Small intestine (tissue), 7 donors: ENCODE results near the gene GNPTAB. TPM values are rescaled to one million over a fixed set of nuclear protein-coding genes. Genes with fewer than 3 reads are reported as not detected.

ENCODE experiments used
- DNase-seq, 2 donors: peaks; one replicate each; pipeline versions ENCODE4 v3.0.0 to v3.0.0-alpha.2; 2013
- FAIRE-seq: peaks from 2 replicates; lab custom pipeline; 2012; peaks lifted over from hg19 to GRCh38; lab: Jason Lieb, UNC
- H3K27ac ChIP-seq, 3 donors: one replicate each; pipeline ENCODE4 v1.5.1; 2013; ENCODE audit warnings: low read length in 2 of 3, mild to moderate bottlenecking in 2 of 3, control low read depth in 1 of 3, inconsistent platforms in 1 of 3, low read depth in 1 of 3, moderate library complexity in 1 of 3
- H3K27me3 ChIP-seq, 3 donors: one replicate each; pipeline ENCODE4 v1.6.1; 2013; ENCODE audit warnings: low read length in 3 of 3, inconsistent platforms in 1 of 3; ENCODE audit not compliant: control insufficient read depth in 3 of 3, insufficient read depth in 3 of 3
- H3K36me3 ChIP-seq, 3 donors: one replicate each; pipeline ENCODE4 v1.6.1; 2013; ENCODE audit warnings: low read length in 3 of 3, inconsistent platforms in 1 of 3, low read depth in 1 of 3, mild to moderate bottlenecking in 1 of 3, moderate library complexity in 1 of 3; ENCODE audit not compliant: control insufficient read depth in 3 of 3, insufficient read depth in 2 of 3
- H3K4me1 ChIP-seq, 3 donors: one replicate each; pipeline ENCODE4 v1.6.1; 2013; ENCODE audit warnings: low read length in 2 of 3, inconsistent platforms in 1 of 3, low read depth in 1 of 3, mild to moderate bottlenecking in 1 of 3, moderate library complexity in 1 of 3; ENCODE audit not compliant: control insufficient read depth in 3 of 3, insufficient read depth in 2 of 3
- H3K4me3 ChIP-seq, 3 donors: one replicate each; pipeline ENCODE4 v1.5.1; 2013; ENCODE audit warnings: low read length in 3 of 3, control low read depth in 1 of 3, inconsistent platforms in 1 of 3, low read depth in 1 of 3, mild to moderate bottlenecking in 1 of 3, moderate library complexity in 1 of 3
- H3K9me3 ChIP-seq, 2 donors: one replicate each; pipeline ENCODE4 v1.6.1; 2013; ENCODE audit warnings: low read depth in 1 of 2, low read length in 1 of 2; ENCODE audit not compliant: control insufficient read depth in 2 of 2, insufficient read depth in 1 of 2
- WGBS, 3 donors: extraction: QIAGEN DNeasy Blood & Tissue Kit; methylation state at CpG; one replicate each; pipeline ENCODE4 v1.1.7; 2013; 5-methylcytosine and 5-hydroxymethylcytosine counted together
- polyA plus RNA-seq, 4 donors: library from polyadenylated mRNA; stranded (reverse) in 3 of 4; unstranded in 1 of 4; fragments of 200-250 nt in 3 of 4; fragments of 120-200 nt in 1 of 4; gene quantifications; one replicate each; pipeline versions ENCODE4 v1.2.1 to v1.2.3, GENCODE V29; 2013
- donor health status: healthy with polysubstance abuse.
- donor health status: control.
- donor health status: control.
- donor health status: Bipolar disorder and iron deficiency.
- donor health status: healthy.

The GNPTAB gene
- polyA plus RNA-seq, 4 donors: 6.8 to 37.0 (median 12.6) TPM

- no peak for FAIRE-seq
- Histone ChIP-seq H3K27ac (no peak overlapping the region), H3K9me3 (no peaks in the 10 kb centered on the region), H3K4me3 (no peak overlapping the region), H3K4me1 (no peaks in the 10 kb centered on the region), H3K36me3 (peaks cover 2 to 25% (median 8%) of the 10 kb centered on the region in 3 donors), H3K27me3 (no peaks in the 10 kb centered on the region)
- no peak for DNase-seq
- 69 to 81% (median 76%) methylated on average over 5 of the region's 5 CpGs for WGBS, 3 donors
Measured at GRCh38 chr12:101769865-101770264, 60.9 kb downstream of the GNPTAB start.

GRCh38 chr12:101768781-101769180 is 62.0 kb downstream of the GNPTAB start:
- H3K27ac ChIP-seq: no peak overlapping the region
- no peaks in the 10 kb centered on the region for H3K9me3 ChIP-seq
- H3K27me3 ChIP-seq: no peaks in the 10 kb centered on the region
- peaks cover 2 to 25% (median 11%) of the 10 kb centered on the region in 3 donors for H3K36me3 ChIP-seq
- FAIRE-seq (no peak), DNase-seq (no peak)
- no peak overlapping the region for H3K4me3 ChIP-seq
- no peaks in the 10 kb centered on the region for H3K4me1 ChIP-seq
- WGBS, 3 donors: 26 to 65% (median 54%) methylated on average over 2 of the region's 2 CpGs

GRCh38 chr12:101767537-101767936 is 63.2 kb downstream of the GNPTAB start:
- FAIRE-seq (no peak), DNase-seq (peak in 1 of 2 donors; percentile 11)
- no peaks in the 10 kb centered on the region for H3K9me3 ChIP-seq
- no peak overlapping the region for H3K27ac ChIP-seq
- no peak overlapping the region for H3K4me3 ChIP-seq
- 64 to 89% (median 80%) methylated on average over 1 of the region's 1 CpG for WGBS, 3 donors
- H3K4me1 ChIP-seq: no peaks in the 10 kb centered on the region
- peaks cover 2 to 21% (median 11%) of the 10 kb centered on the region in 3 donors for H3K36me3 ChIP-seq
- H3K27me3 ChIP-seq: no peaks in the 10 kb centered on the region

- H3K27me3 ChIP-seq: no peaks in the 10 kb centered on the region
- H3K9me3 ChIP-seq: no peaks in the 10 kb centered on the region
- DNase-seq (no peak), FAIRE-seq (no peak)
- H3K4me1 ChIP-seq: no peaks in the 10 kb centered on the region
- no peak overlapping the region for H3K4me3 ChIP-seq
- no peak overlapping the region for H3K27ac ChIP-seq
- WGBS, 3 donors: 70 to 87% (median 84%) methylated on average over 5 of the region's 5 CpGs
- H3K36me3 ChIP-seq: peaks cover 4 to 18% (median 7%) of the 10 kb centered on the region in 3 donors
Measured at GRCh38 chr12:101764051-101764792, 66.5 kb downstream of the GNPTAB start.

GRCh38 chr12:101763246-101763931 is 67.4 kb downstream of the GNPTAB start:
- no peak overlapping the region for H3K27ac ChIP-seq
- peaks cover 4 to 20% (median 6%) of the 10 kb centered on the region in 3 donors for H3K36me3 ChIP-seq
- no peaks in the 10 kb centered on the region for H3K27me3 ChIP-seq
- H3K4me1 ChIP-seq: no peaks in the 10 kb centered on the region
- FAIRE-seq (no peak), DNase-seq (no peak)
- H3K4me3 ChIP-seq: no peak overlapping the region
- WGBS, 3 donors: 71 to 87% (median 77%) methylated on average over 6 of the region's 6 CpGs
- H3K9me3 ChIP-seq: no peaks in the 10 kb centered on the region

- FAIRE-seq (no peak), DNase-seq (no peak)
- peaks cover 6 to 23% (median 6%) of the 10 kb centered on the region in 3 donors for H3K36me3 ChIP-seq
- no peaks in the 10 kb centered on the region for H3K27me3 ChIP-seq
- no peaks in the 10 kb centered on the region for H3K4me1 ChIP-seq
- no peak overlapping the region for H3K4me3 ChIP-seq
- no peak overlapping the region for H3K27ac ChIP-seq
- WGBS, 3 donors: 91 to 92% (median 92%) methylated on average over 4 of the region's 4 CpGs
- no peaks in the 10 kb centered on the region for H3K9me3 ChIP-seq
Measured at GRCh38 chr12:101761781-101762180, 69.0 kb downstream of the GNPTAB start.

GRCh38 chr12:101761350-101761749 is 69.4 kb downstream of the GNPTAB start:
- no peak overlapping the region for H3K27ac ChIP-seq
- no peaks in the 10 kb centered on the region for H3K9me3 ChIP-seq
- 65 to 78% (median 65%) methylated on average over 5 of the region's 5 CpGs for WGBS, 3 donors
- no peaks in the 10 kb centered on the region for H3K4me1 ChIP-seq
- DNase-seq (no peak), FAIRE-seq (no peak)
- peak overlapping the region in 1 of 3 donors; percentile 1 for H3K4me3 ChIP-seq
- no peaks in the 10 kb centered on the region for H3K27me3 ChIP-seq
- H3K36me3 ChIP-seq: peaks cover 6 to 24% (median 6%) of the 10 kb centered on the region in 3 donors

GRCh38 chr12:101759396-101760047 is 71.2 kb downstream of the GNPTAB start:
- FAIRE-seq: no peak

More at GRCh38 chr12:101759396-101760047, 71.2 kb downstream of the GNPTAB start:
- 56 to 64% (median 61%) methylated on average over 5 of the region's 5 CpGs for WGBS, 3 donors
- peaks cover 4 to 19% (median 5%) of the 10 kb centered on the region in 3 donors for H3K36me3 ChIP-seq
- no peak overlapping the region for H3K4me3 ChIP-seq
- H3K4me1 ChIP-seq: no peaks in the 10 kb centered on the region
- peak; percentile 28 to 50 for DNase-seq
- H3K27ac ChIP-seq: no peak overlapping the region
- no peaks in the 10 kb centered on the region for H3K27me3 ChIP-seq
- no peaks in the 10 kb centered on the region for H3K9me3 ChIP-seq
